Tibial nerve (tissue), 4 donors: Measurements from ENCODE around the gene KDM4C. TPM values are rescaled to one million over a fixed set of nuclear protein-coding genes. Genes with fewer than 3 reads are reported as not detected.
"Not testable (repeated sequence)": the region's sequence is repeated elsewhere in the genome, so short reads cannot be mapped to it uniquely, and the experiment has no call there.

Experiments
- DNase-seq, 2 donors: peaks; one replicate each; pipeline ENCODE4 v3.0.0-alpha.2; 2019; ENCODE audit warnings: low spot score in 2 of 2
- H3K27ac ChIP-seq, 4 donors: fragments of 200-600 bp; sonication (generic) in 3 of 4; one replicate each; pipeline ENCODE4 v1.5.1; 2017 to 2019; ENCODE audit warnings: mild to moderate bottlenecking in 1 of 4
- H3K27me3 ChIP-seq, 2 donors: fragments of 200-600 bp; sonication (generic) in 1 of 2; one replicate each; pipeline versions ENCODE4 v1.5.1 to v1.6.0; 2017 to 2019
- H3K36me3 ChIP-seq, 3 donors: fragments of 200-600 bp; sonication (generic); one replicate each; pipeline ENCODE4 v1.5.1; 2018 to 2019
- H3K4me1 ChIP-seq, 4 donors: fragments of 200-600 bp; sonication (generic) in 3 of 4; one replicate each; pipeline ENCODE4 v1.5.1; 2017 to 2019
- H3K4me3 ChIP-seq, 4 donors: fragments of 200-600 bp; sonication (generic) in 3 of 4; one replicate each; pipeline ENCODE4 v1.5.1; 2017 to 2019; ENCODE audit warnings: mild to moderate bottlenecking in 1 of 4, moderate library complexity in 1 of 4
- H3K9me3 ChIP-seq, 4 donors: fragments of 200-600 bp; sonication (generic) in 3 of 4; one replicate each; pipeline ENCODE4 v1.5.1; 2017 to 2019
- CTCF ChIP-seq, 5 experiments: fragments of 200-600 bp in 3 of 5; fragments of 450-650 bp in 2 of 5; sonication (generic) in 3 of 5; IDR thresholded peaks; one replicate each; pipeline ENCODE4 v1.5.1; 2016 to 2019; ENCODE audit warnings: antibody characterized with exemption in 5 of 5, mild to moderate bottlenecking in 3 of 5, moderate library complexity in 2 of 5
- EP300 ChIP-seq, 2 donors: sonication (generic); formaldehyde crosslinking; IDR thresholded peaks; one replicate each; pipeline ENCODE4 v1.6.1; 2017; ENCODE audit warnings: antibody characterized with exemption in 2 of 2, mild to moderate bottlenecking in 1 of 2
- POLR2A ChIP-seq, 2 donors: fragments of 450-650 bp; IDR thresholded peaks; one replicate each; pipeline ENCODE4 v1.6.1; 2017; ENCODE audit warnings: antibody characterized with exemption in 2 of 2, mild to moderate bottlenecking in 2 of 2, moderate library complexity in 2 of 2
- WGBS, 2 donors: methylation state at CpG; one replicate each; pipeline ENCODE4 v1.1.5; 2018; 5-methylcytosine and 5-hydroxymethylcytosine counted together
- total RNA-seq, 4 donors: library from RNA; depleted of rRNA; stranded (reverse); fragments of >200 nt; gene quantifications; one replicate each; pipeline ENCODE4 v1.1.0, GENCODE V29; 2016

Gene KDM4C
- total RNA-seq, 4 donors from 2014 or later: 27.8 to 47.7 (median 38.1) TPM

GRCh38 chr9:6783753-6784152 is 26.0 kb downstream of the KDM4C start:
- no peak overlapping the region for H3K4me3 ChIP-seq
- no peak for TF ChIP-seq POLR2A (IDR thresholded peaks at IDR 0.05)
- no peak for TF ChIP-seq CTCF (IDR thresholded peaks at IDR 0.05)
- no peak for TF ChIP-seq EP300 (IDR thresholded peaks at IDR 0.05)
- WGBS, 2 donors: 71 to 88% methylated on average over 1 of the region's 1 CpG
- no peaks in the 10 kb centered on the region for H3K9me3 ChIP-seq
- peaks cover 0 to 62% (median 45%) of the 10 kb centered on the region in 4 donors for H3K4me1 ChIP-seq
- no peaks in the 10 kb centered on the region for H3K36me3 ChIP-seq
- DNase-seq: no peak
- peak overlapping the region in 1 of 4 donors; percentile 13 for H3K27ac ChIP-seq
- no peaks in the 10 kb centered on the region for H3K27me3 ChIP-seq

- Histone ChIP-seq H3K4me3 (no peak overlapping the region), H3K27me3 (no peaks in the 10 kb centered on the region), H3K9me3 (no peaks in the 10 kb centered on the region), H3K27ac (no peak overlapping the region), H3K36me3 (no peaks in the 10 kb centered on the region), H3K4me1 (peaks cover 0 to 50% (median 37%) of the 10 kb centered on the region in 4 donors)
- 65 to 100% methylated on average over 1 of the region's 1 CpG for WGBS, 2 donors
- TF ChIP-seq EP300 (IDR thresholded peaks at IDR 0.05) (no peak), CTCF (IDR thresholded peaks at IDR 0.05) (no peak), POLR2A (IDR thresholded peaks at IDR 0.05) (no peak)
- DNase-seq: no peak
Measured at GRCh38 chr9:6785682-6786081, 27.9 kb downstream of the KDM4C start.

DNA sequence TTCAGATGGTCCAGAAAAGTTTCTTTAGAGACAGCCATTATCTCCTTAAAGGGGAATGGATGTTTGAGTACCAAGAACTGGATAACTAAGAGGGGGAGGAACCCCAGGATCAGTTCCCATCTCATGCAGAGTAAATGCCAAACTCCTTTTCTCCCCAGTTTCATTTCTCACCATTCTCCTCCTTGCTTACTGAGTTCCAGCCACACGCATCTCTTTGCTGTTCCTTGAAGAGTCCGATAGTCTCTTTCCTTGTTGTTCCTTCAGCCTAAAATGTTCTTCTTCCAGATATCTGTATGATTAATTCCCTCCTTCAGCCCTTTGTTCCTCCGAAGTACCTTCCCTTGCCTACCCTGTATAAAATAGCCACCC is 30.0 kb downstream of the KDM4C start:
- WGBS, 2 donors: 57 to 58% methylated on average over 3 of the region's 3 CpGs
- DNase-seq: no peak
- H3K27ac ChIP-seq: peak overlapping the region in 2 of 4 donors; percentile 51 to 68
- no peaks in the 10 kb centered on the region for H3K36me3 ChIP-seq
- no peaks in the 10 kb centered on the region for H3K27me3 ChIP-seq
- no peak overlapping the region for H3K4me3 ChIP-seq
- peaks cover 0 to 33% (median 24%) of the 10 kb centered on the region in 4 donors for H3K4me1 ChIP-seq
- H3K9me3 ChIP-seq: no peaks in the 10 kb centered on the region
- TF ChIP-seq EP300 (IDR thresholded peaks at IDR 0.05) (no peak), POLR2A (IDR thresholded peaks at IDR 0.05) (no peak), CTCF (IDR thresholded peaks at IDR 0.05) (no peak)

- Histone ChIP-seq H3K9me3 (no peaks in the 10 kb centered on the region), H3K36me3 (no peaks in the 10 kb centered on the region), H3K4me1 (peaks cover 0 to 30% (median 19%) of the 10 kb centered on the region in 4 donors), H3K4me3 (no peak overlapping the region), H3K27ac (peak overlapping the region in 3 of 4 donors; percentile 35 to 68 (median 51)), H3K27me3 (no peaks in the 10 kb centered on the region)
- no peak for DNase-seq
- WGBS, 2 donors: 34 to 39% methylated on average over 8 of the region's 8 CpGs
- no peak for TF ChIP-seq EP300 (IDR thresholded peaks at IDR 0.05)
- no peak for TF ChIP-seq POLR2A (IDR thresholded peaks at IDR 0.05)
- TF ChIP-seq CTCF (IDR thresholded peaks at IDR 0.05): no peak
Measured at GRCh38 chr9:6788162-6789016, 30.6 kb downstream of the KDM4C start.

GRCh38 chr9:6789017-6789338 is 31.2 kb downstream of the KDM4C start:
- DNase-seq, H3K27me3 ChIP-seq, H3K9me3 ChIP-seq, H3K36me3 ChIP-seq, H3K4me3 ChIP-seq: not testable (repeated sequence)
- H3K27ac ChIP-seq: peak overlapping the region in 2 of 4 donors; percentile 18 to 68
- WGBS, 2 donors: 85 to 96% methylated on average over 9 of the region's 9 CpGs
- H3K4me1 ChIP-seq: peaks cover 0 to 28% (median 16%) of the 10 kb centered on the region in 4 donors
